NT2/D1 (cell line): ENCODE measurements around the gene ROBO2.

Source experiments
- SUZ12 ChIP-seq: IDR thresholded peaks from 2 replicates; pipeline ENCODE4 v1.6.1; 2011; ENCODE audit not compliant: insufficient read length, insufficient read depth; ENCODE audit errors: extremely low read depth
- YY1 ChIP-seq: IDR thresholded peaks from 2 replicates; pipeline ENCODE4 v1.6.1; 2011; ENCODE audit not compliant: insufficient read length, insufficient read depth
- ZNF274 ChIP-seq: IDR thresholded peaks from 2 replicates; pipeline ENCODE4 v1.6.1; 2011; ENCODE audit warnings: mild to moderate bottlenecking, low read depth, low read length

DNA sequence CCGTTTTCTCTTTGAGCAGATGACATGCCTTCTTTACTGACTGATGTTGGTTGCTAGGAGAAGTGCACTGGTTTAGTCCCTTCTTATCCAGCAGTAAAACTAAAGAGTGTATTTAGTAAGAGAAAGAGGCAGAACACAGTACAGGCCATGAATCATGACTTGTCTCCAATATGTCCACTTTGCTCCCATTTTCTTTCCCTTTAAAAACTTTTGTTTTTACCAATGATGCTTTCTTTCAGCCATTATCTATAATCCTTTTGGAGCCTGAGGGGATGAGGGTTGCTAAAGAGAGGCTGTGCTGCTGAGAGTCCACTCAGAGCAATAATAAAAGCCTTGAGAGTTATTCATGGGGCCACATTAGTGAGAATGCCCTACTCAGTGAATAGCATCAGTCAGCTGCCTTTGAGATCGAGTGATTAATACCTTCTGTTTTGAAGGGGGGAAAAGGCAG, 12.2 kb downstream of the ROBO2 start:
- TF ChIP-seq SUZ12: no peak
- no peak for TF ChIP-seq YY1
- no peak for TF ChIP-seq ZNF274
